ENCODE measurements around the gene HAGHL.

- TF ChIP-seq CTCF (IDR thresholded peaks at IDR 0.05; ENCODE audit: low read depth, low read length, missing input control) (no peak), MAX (IDR thresholded peaks at IDR 0.05) (no peak), JUND (IDR thresholded peaks at IDR 0.05) (no peak), REST (IDR thresholded peaks at IDR 0.05) (no peak), RAD21 (IDR thresholded peaks at IDR 0.05) (no peak)
Measured at GRCh38 chr16:684071-684794, 42.7 kb upstream of the HAGHL start, which contains the start of gene JMJD8.

All from liver (tissue), 3 donors.